GM19397 (cell line): ENCODE data around the gene RAB11FIP2.

Experiments
- ATAC-seq: cut with Tn5 transposase; IDR thresholded peaks from one replicate; pipeline ENCODE4 v1.9.1; 2021; ENCODE audit warnings: mild to moderate bottlenecking, moderate library complexity; ENCODE audit not compliant: unreplicated experiment

RAB11FIP2 gene

GRCh38 chr10:117987244-117987909, 59.4 kb downstream of the RAB11FIP2 start:
- ATAC-seq = no peak

GRCh38 chr10:117983961-117984360, 62.8 kb downstream of the RAB11FIP2 start:
- ATAC-seq = no peak

- ATAC-seq = no peak
Measured at GRCh38 chr10:117980755-117981702, 65.7 kb downstream of the RAB11FIP2 start.

GRCh38 chr10:117980216-117980615, 66.5 kb downstream of the RAB11FIP2 start:
- ATAC-seq = no peak

GRCh38 chr10:117972168-117972837, 74.4 kb downstream of the RAB11FIP2 start:
- no peak for ATAC-seq

- ATAC-seq = no peak
Measured at GRCh38 chr10:117970962-117971361, 75.8 kb downstream of the RAB11FIP2 start.

GRCh38 chr10:117969592-117969991, 77.1 kb downstream of the RAB11FIP2 start:
- ATAC-seq = no peak

GRCh38 chr10:117968354-117969182, 78.2 kb downstream of the RAB11FIP2 start:
- ATAC-seq = no peak

- ATAC-seq = no peak
Measured at GRCh38 chr10:117967149-117967650, 79.5 kb downstream of the RAB11FIP2 start.

- no peak for ATAC-seq
Measured at GRCh38 chr10:117965984-117966383, 80.8 kb downstream of the RAB11FIP2 start.

- no peak for ATAC-seq
Measured at GRCh38 chr10:117964536-117964935, 82.2 kb downstream of the RAB11FIP2 start.

- no peak for ATAC-seq
Measured at GRCh38 chr10:117960345-117960935, 86.3 kb downstream of the RAB11FIP2 start.

GRCh38 chr10:117956972-117957371, 89.8 kb downstream of the RAB11FIP2 start:
- no peak for ATAC-seq

GRCh38 chr10:117955176-117955575, 91.6 kb downstream of the RAB11FIP2 start:
- ATAC-seq = no peak
